Ascending aorta (tissue), 2 donors: ENCODE data around the gene FNDC1. TPM values are rescaled to one million over a fixed set of nuclear protein-coding genes. Genes with fewer than 3 reads are reported as not detected.
A peak's percentile ranks its signal among the peaks of the same experiment; 100 is the strongest.

ENCODE experiments used
- DNase-seq, 2 donors: peaks; one replicate each; pipeline ENCODE4 v3.0.0-alpha.2; 2019; ENCODE audit warnings: low spot score in 2 of 2
- H3K27ac ChIP-seq, 2 donors: fragments of 200-600 bp; sonication (generic); one replicate each; pipeline ENCODE4 v1.5.1; 2016 to 2017; ENCODE audit warnings: mild to moderate bottlenecking in 1 of 2
- H3K27me3 ChIP-seq: fragments of 200-600 bp; sonication (generic); one replicate; pipeline ENCODE4 v1.5.1; 2017
- H3K36me3 ChIP-seq, 2 donors: fragments of 200-600 bp; sonication (generic); one replicate each; pipeline ENCODE4 v1.5.1; 2016
- H3K4me1 ChIP-seq, 2 donors: fragments of 200-600 bp; sonication (generic); one replicate each; pipeline ENCODE4 v1.5.1; 2016 to 2017; ENCODE audit warnings: mild to moderate bottlenecking in 1 of 2
- H3K4me3 ChIP-seq, 2 donors: fragments of 200-600 bp; sonication (generic); one replicate each; pipeline ENCODE4 v1.5.1; 2016 to 2017; ENCODE audit warnings: mild to moderate bottlenecking in 1 of 2
- H3K9me3 ChIP-seq, 2 donors: fragments of 200-600 bp; sonication (generic); one replicate each; pipeline ENCODE4 v1.5.1; 2016
- CTCF ChIP-seq, 3 experiments: fragments of 200-600 bp in 2 of 3; fragments of 450-650 bp in 1 of 3; sonication (generic) in 2 of 3; IDR thresholded peaks; one replicate each; pipeline ENCODE4 v1.5.1; 2016 to 2019; ENCODE audit warnings: antibody characterized with exemption in 3 of 3, mild to moderate bottlenecking in 1 of 3, moderate library complexity in 1 of 3
- intact Hi-C: fragments of 100-400 bp; cut with DNase I; formaldehyde crosslinking; loops from one replicate; pipeline ENCODE4 v1.15.1; 2023
- total RNA-seq: library from RNA; depleted of rRNA; stranded (reverse); fragments of >200 nt; gene quantifications from one replicate; pipeline ENCODE4 v1.1.0, GENCODE V29; 2016

FNDC1 gene
- total RNA-seq, 1 donor from 2014 or later: 0.11 TPM

GRCh38 chr6:159170999-159171712 is 2.0 kb downstream of the FNDC1 start:
- Histone ChIP-seq H3K27ac (no peak overlapping the region), H3K4me1 (peaks cover 0 to 12% of the 10 kb centered on the region in 2 donors), H3K9me3 (no peaks in the 10 kb centered on the region), H3K4me3 (peak overlapping the region; percentile 51 to 64), H3K36me3 (no peaks in the 10 kb centered on the region), H3K27me3 (no peaks in the 10 kb centered on the region)
- intact Hi-C loops: loop anchor here (5.0 to 10.0 kb wide), 4 partner anchors 84 to 426 kb away; no protein-coding TSS in a partner anchor
- TF ChIP-seq CTCF (IDR thresholded peaks at IDR 0.05): no peak
- DNase-seq: peak in 1 of 2 donors; percentile 66

GRCh38 chr6:159172091-159172491 is 2.9 kb downstream of the FNDC1 start:
- Histone ChIP-seq H3K27me3 (no peaks in the 10 kb centered on the region), H3K27ac (no peak overlapping the region), H3K4me3 (no peak overlapping the region), H3K36me3 (no peaks in the 10 kb centered on the region), H3K4me1 (peaks cover 0 to 12% of the 10 kb centered on the region in 2 donors), H3K9me3 (no peaks in the 10 kb centered on the region)
- no peak for DNase-seq
- intact Hi-C loops: loop anchor here (5.0 to 10.0 kb wide), 4 partner anchors 83 to 425 kb away; no protein-coding TSS in a partner anchor
- TF ChIP-seq CTCF (IDR thresholded peaks at IDR 0.05): no peak

- DNase-seq: peak in 1 of 2 donors; percentile 82
- peak; percentile 75 to 99 (median 95) for TF ChIP-seq CTCF (IDR thresholded peaks at IDR 0.05)
- Histone ChIP-seq H3K4me3 (peak overlapping the region in 1 of 2 donors; percentile 28), H3K4me1 (peaks cover 0 to 7% of the 10 kb centered on the region in 2 donors), H3K27me3 (no peaks in the 10 kb centered on the region), H3K36me3 (no peaks in the 10 kb centered on the region), H3K9me3 (no peaks in the 10 kb centered on the region), H3K27ac (no peak overlapping the region)
- intact Hi-C loops: loop anchor here (1.0 to 10.0 kb wide), 7 partner anchors 28 to 480 kb away; no protein-coding TSS in a partner anchor
Observed at GRCh38 chr6:159174263-159174969, 5.2 kb downstream of the FNDC1 start.

GRCh38 chr6:159176913-159177312 is 7.7 kb downstream of the FNDC1 start:
- H3K27ac ChIP-seq: no peak overlapping the region

GRCh38 chr6:159178847-159179246 is 9.6 kb downstream of the FNDC1 start:
- DNase-seq: no peak
- H3K9me3 ChIP-seq: no peaks in the 10 kb centered on the region
- intact Hi-C loops: loop anchor here (10.0 kb wide), 1 partner anchor 76 kb away; no protein-coding TSS in a partner anchor

More at GRCh38 chr6:159176913-159177312, 7.7 kb downstream of the FNDC1 start:
- Histone ChIP-seq H3K4me3 (no peak overlapping the region), H3K4me1 (no peaks in the 10 kb centered on the region), H3K27me3 (no peaks in the 10 kb centered on the region), H3K36me3 (no peaks in the 10 kb centered on the region), H3K9me3 (no peaks in the 10 kb centered on the region)
- no peak for TF ChIP-seq CTCF (IDR thresholded peaks at IDR 0.05)
- no peak for DNase-seq
- intact Hi-C loops: loop anchor here (10.0 kb wide), 1 partner anchor 78 kb away; no protein-coding TSS in a partner anchor

More at GRCh38 chr6:159178847-159179246, 9.6 kb downstream of the FNDC1 start:
- TF ChIP-seq CTCF (IDR thresholded peaks at IDR 0.05): no peak
- no peaks in the 10 kb centered on the region for H3K27me3 ChIP-seq
- no peak overlapping the region for H3K4me3 ChIP-seq
- H3K27ac ChIP-seq: no peak overlapping the region
- no peaks in the 10 kb centered on the region for H3K4me1 ChIP-seq
- no peaks in the 10 kb centered on the region for H3K36me3 ChIP-seq
